SK-N-SH treated with all-trans-retinoic acid at 6 μM for 48 hours (cell line): ENCODE results near the gene A3GALT2.

ENCODE experiments used
- ATAC-seq: fragments of 200-7000 bp; cut with Tn5 transposase; 3 replicates; pipeline ENCODE4 v1.9.1; 2020; ENCODE audit warnings: mild to moderate bottlenecking, moderate library complexity
- BACH2 ChIP-seq: fragments of 250-450 bp; sonication (Bioruptor Pico); IDR thresholded peaks from 2 replicates; pipeline ENCODE4 v1.9.0; 2021; ENCODE audit warnings: mild to moderate bottlenecking, borderline replicate concordance
- CSDC2 ChIP-seq: fragments of 250-450 bp; sonication (Bioruptor Pico); IDR thresholded peaks from 2 replicates; pipeline ENCODE4 v1.5.0; 2020; ENCODE audit warnings: mild to moderate bottlenecking, moderate library complexity
- GLIS3 ChIP-seq: fragments of 250-450 bp; sonication (Bioruptor Pico); IDR thresholded peaks from 2 replicates; pipeline ENCODE4 v1.5.0; 2020; ENCODE audit warnings: mild to moderate bottlenecking, moderate library complexity
- ISL1 ChIP-seq: fragments of 250-450 bp; sonication (Bioruptor Pico); IDR thresholded peaks from 2 replicates; pipeline ENCODE4 v2.1.2; 2022; ENCODE audit warnings: mild to moderate bottlenecking, moderate library complexity
- OSR1 ChIP-seq: fragments of 250-450 bp; sonication (Bioruptor Pico); IDR thresholded peaks from 2 replicates; pipeline ENCODE4 v1.8.0; 2022; ENCODE audit warnings: moderate library complexity, mild to moderate bottlenecking, inconsistent platforms
- POU6F1 ChIP-seq: fragments of 250-450 bp; sonication (Bioruptor Pico); IDR thresholded peaks from 2 replicates; pipeline ENCODE4 v1.8.0; 2021; ENCODE audit warnings: low read depth, mild to moderate bottlenecking, moderate library complexity, borderline replicate concordance
- PPARA ChIP-seq: fragments of 250-450 bp; sonication (Bioruptor Pico); IDR thresholded peaks from 2 replicates; pipeline ENCODE4 v1.5.0; 2020; ENCODE audit warnings: mild to moderate bottlenecking, borderline replicate concordance
- RARB ChIP-seq: fragments of 250-450 bp; sonication (Bioruptor Pico); IDR thresholded peaks from 2 replicates; pipeline ENCODE4 v1.8.0; 2021; ENCODE audit warnings: mild to moderate bottlenecking, moderate library complexity
- TOX ChIP-seq: fragments of 250-450 bp; sonication (Bioruptor Pico); IDR thresholded peaks from 2 replicates; pipeline ENCODE4 v1.8.0; 2021; ENCODE audit warnings: mild to moderate bottlenecking, moderate library complexity, borderline replicate concordance
- TSHZ2 ChIP-seq: fragments of 250-450 bp; sonication (Bioruptor Pico); IDR thresholded peaks from 2 replicates; pipeline ENCODE4 v1.5.0; 2020; ENCODE audit warnings: mild to moderate bottlenecking, moderate library complexity
- ZC3H10 ChIP-seq: fragments of 250-450 bp; sonication (Bioruptor Pico); IDR thresholded peaks from 2 replicates; pipeline ENCODE4 v1.5.1; 2021; ENCODE audit warnings: mild to moderate bottlenecking, moderate library complexity
- ZFP3 ChIP-seq: fragments of 250-450 bp; sonication (Bioruptor Pico); IDR thresholded peaks from 2 replicates; pipeline ENCODE4 v1.5.0; 2020; ENCODE audit warnings: mild to moderate bottlenecking, moderate library complexity
- ZFP30 ChIP-seq: fragments of 450-650 bp; formaldehyde crosslinking; IDR thresholded peaks from 2 replicates; pipeline ENCODE4 v1.5.0; 2022; ENCODE audit warnings: mild to moderate bottlenecking, moderate library complexity
- ZNF565 ChIP-seq: fragments of 450-650 bp; formaldehyde crosslinking; conservative IDR thresholded peaks from 2 replicates; pipeline ENCODE4 v1.5.0; 2020; ENCODE audit warnings: low read depth, mild to moderate bottlenecking, moderate library complexity
- ZNF70 ChIP-seq: fragments of 450-650 bp; formaldehyde crosslinking; IDR thresholded peaks from 2 replicates; pipeline ENCODE4 v1.5.0; 2020; ENCODE audit warnings: mild to moderate bottlenecking, moderate library complexity
- ZNF8 ChIP-seq: fragments of 450-650 bp; formaldehyde crosslinking; IDR thresholded peaks from 2 replicates; pipeline ENCODE4 v1.5.0; 2020; ENCODE audit warnings: mild to moderate bottlenecking, moderate library complexity
- TF ChIP-seq, protein P1 (sequence below): fragments of 250-450 bp; sonication (Bioruptor Pico); IDR thresholded peaks from 2 replicates; pipeline ENCODE4 v1.5.1; 2021; ENCODE audit warnings: mild to moderate bottlenecking, moderate library complexity
- TF ChIP-seq, protein P2 (sequence below): fragments of 250-450 bp; sonication (Bioruptor Pico); IDR thresholded peaks from 2 replicates; pipeline ENCODE4 v1.5.1; 2020; ENCODE audit warnings: low read depth, mild to moderate bottlenecking, moderate library complexity

Gene A3GALT2

GRCh38 chr1:33258788-33259274 is 62.1 kb downstream of the A3GALT2 start:
- TF ChIP-seq TOX (CRISPR knock-in tag) (no peak), POU6F1 (CRISPR knock-in tag) (no peak), ISL1 (CRISPR knock-in tag) (no peak), GLIS3 (CRISPR knock-in tag) (no peak), ZC3H10 (no peak), ZNF565 (no peak), TSHZ2 (CRISPR knock-in tag) (no peak), RARB (CRISPR knock-in tag) (no peak), OSR1 (no peak), ZFP30 (CRISPR knock-in tag) (no peak), CSDC2 (CRISPR knock-in tag) (no peak)
- TF ChIP-seq, protein P1, sequence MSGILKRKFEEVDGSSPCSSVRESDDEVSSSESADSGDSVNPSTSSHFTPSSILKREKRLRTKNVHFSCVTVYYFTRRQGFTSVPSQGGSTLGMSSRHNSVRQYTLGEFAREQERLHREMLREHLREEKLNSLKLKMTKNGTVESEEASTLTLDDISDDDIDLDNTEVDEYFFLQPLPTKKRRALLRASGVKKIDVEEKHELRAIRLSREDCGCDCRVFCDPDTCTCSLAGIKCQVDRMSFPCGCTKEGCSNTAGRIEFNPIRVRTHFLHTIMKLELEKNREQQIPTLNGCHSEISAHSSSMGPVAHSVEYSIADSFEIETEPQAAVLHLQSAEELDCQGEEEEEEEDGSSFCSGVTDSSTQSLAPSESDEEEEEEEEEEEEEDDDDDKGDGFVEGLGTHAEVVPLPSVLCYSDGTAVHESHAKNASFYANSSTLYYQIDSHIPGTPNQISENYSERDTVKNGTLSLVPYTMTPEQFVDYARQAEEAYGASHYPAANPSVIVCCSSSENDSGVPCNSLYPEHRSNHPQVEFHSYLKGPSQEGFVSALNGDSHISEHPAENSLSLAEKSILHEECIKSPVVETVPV = no peak
- no peak for ATAC-seq

GRCh38 chr1:33257772-33258712 is 62.9 kb downstream of the A3GALT2 start:
- no peak for TF ChIP-seq BACH2 (CRISPR knock-in tag)
- TF ChIP-seq ZNF70 (CRISPR knock-in tag) = no peak
- no peak for TF ChIP-seq OSR1
- no peak for TF ChIP-seq CSDC2 (CRISPR knock-in tag)
- TF ChIP-seq, protein P2, sequence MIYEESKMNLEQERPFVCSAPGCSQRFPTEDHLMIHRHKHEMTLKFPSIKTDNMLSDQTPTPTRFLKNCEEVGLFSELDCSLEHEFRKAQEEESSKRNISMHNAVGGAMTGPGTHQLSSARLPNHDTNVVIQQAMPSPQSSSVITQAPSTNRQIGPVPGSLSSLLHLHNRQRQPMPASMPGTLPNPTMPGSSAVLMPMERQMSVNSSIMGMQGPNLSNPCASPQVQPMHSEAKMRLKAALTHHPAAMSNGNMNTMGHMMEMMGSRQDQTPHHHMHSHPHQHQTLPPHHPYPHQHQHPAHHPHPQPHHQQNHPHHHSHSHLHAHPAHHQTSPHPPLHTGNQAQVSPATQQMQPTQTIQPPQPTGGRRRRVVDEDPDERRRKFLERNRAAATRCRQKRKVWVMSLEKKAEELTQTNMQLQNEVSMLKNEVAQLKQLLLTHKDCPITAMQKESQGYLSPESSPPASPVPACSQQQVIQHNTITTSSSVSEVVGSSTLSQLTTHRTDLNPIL (CRISPR knock-in tag) = no peak
- no peak for TF ChIP-seq ZC3H10
- TF ChIP-seq POU6F1 (CRISPR knock-in tag) = no peak
- ATAC-seq = no peak

GRCh38 chr1:33257207-33257771 is 63.6 kb downstream of the A3GALT2 start:
- ATAC-seq = no peak
- TF ChIP-seq PPARA (no peak), GLIS3 (CRISPR knock-in tag) (no peak), ZNF8 (CRISPR knock-in tag) (no peak), ZFP3 (no peak), CSDC2 (CRISPR knock-in tag) (no peak)
- TF ChIP-seq, protein P2 (CRISPR knock-in tag) = no peak
